Esophagus squamous epithelium (tissue), 4 donors: ENCODE measurements around the gene NRXN3.

Experiments
- CTCF ChIP-seq, 6 experiments: fragments of 450-650 bp in 4 of 6; fragments of 200-600 bp in 2 of 6; sonication (generic) in 2 of 6; IDR thresholded peaks; one replicate each; pipeline ENCODE4 v1.5.1; 2016 to 2019; ENCODE audit warnings: antibody characterized with exemption in 6 of 6, mild to moderate bottlenecking in 4 of 6, moderate library complexity in 4 of 6
- POLR2A ChIP-seq, 4 donors: fragments of 450-650 bp; IDR thresholded peaks; one replicate each; pipeline ENCODE4 v1.6.1; 2017; ENCODE audit warnings: antibody characterized with exemption in 4 of 4, mild to moderate bottlenecking in 4 of 4, moderate library complexity in 3 of 4

- TF ChIP-seq POLR2A (IDR thresholded peaks at IDR 0.05) (no peak), CTCF (IDR thresholded peaks at IDR 0.05) (no peak)
Measured at GRCh38 chr14:79554816-79555215, 1384.6 kb downstream of the NRXN3 start.
